Pericardium fibroblast (primary cell): ENCODE results near the gene TNFSF18. TPM values are rescaled to one million over a fixed set of nuclear protein-coding genes. Genes with fewer than 3 reads are reported as not detected.

Source experiments
- total RNA-seq: library from RNA; depleted of rRNA; stranded (reverse); fragments of >200 nt; gene quantifications from 2 replicates; pipeline ENCODE4 v1.2.3, GENCODE V29; 2015

The TNFSF18 gene, protein sequence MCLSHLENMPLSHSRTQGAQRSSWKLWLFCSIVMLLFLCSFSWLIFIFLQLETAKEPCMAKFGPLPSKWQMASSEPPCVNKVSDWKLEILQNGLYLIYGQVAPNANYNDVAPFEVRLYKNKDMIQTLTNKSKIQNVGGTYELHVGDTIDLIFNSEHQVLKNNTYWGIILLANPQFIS
- 1.2 TPM in 1 of 2 replicates, not detected in the other for total RNA-seq

DNA sequence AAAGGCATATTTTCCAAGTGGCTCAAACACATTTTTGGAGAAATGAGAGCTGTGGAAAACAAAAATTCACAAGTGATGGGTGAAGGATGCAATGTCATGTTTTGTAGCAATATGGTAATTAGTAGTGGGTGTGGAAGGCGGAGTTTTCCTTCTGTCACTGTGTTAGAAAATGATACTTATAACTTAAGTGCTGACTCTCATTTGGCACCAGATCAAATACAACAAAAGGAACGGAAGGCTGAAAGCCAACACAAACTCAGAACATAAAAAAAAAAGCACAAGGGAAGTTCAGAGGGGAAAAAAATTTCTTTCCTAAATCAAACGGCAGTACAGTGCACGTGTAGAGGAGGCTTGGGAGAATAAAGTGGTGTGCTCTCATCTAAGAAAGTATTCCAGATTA, at the start of gene TNFSF18:
TNFSF18 (minus strand) TSS at position 77 of the 400 bp plus-strand sequence; CDS start at position 32, 45 bp downstream.

Other genes with a start within 250 kb of the TNFSF18 start
- 1.1 and 1.4 TPM in 2 replicates for gene TNFSF4, start 156.4 kb upstream of the TNFSF18 start, total RNA-seq